HFFc6 (cell line): Measurements from ENCODE around the gene CCNT1. TPM values are rescaled to one million over a fixed set of nuclear protein-coding genes. Genes with fewer than 3 reads are reported as not detected.
"Not testable (repeated sequence)": the region's sequence is repeated elsewhere in the genome, so short reads cannot be mapped to it uniquely, and the experiment has no call there.

ENCODE experiments used
- DNase-seq: peaks from one replicate; pipeline ENCODE4 v3.0.0-alpha.2; 2018
- H3K27ac Mint-ChIP-seq: 2 replicates; pipeline ENCODE4 v1.8.0; 2020; ENCODE audit warnings: mild to moderate bottlenecking, mixed read lengths
- H3K27me3 Mint-ChIP-seq: 2 replicates; pipeline ENCODE4 v1.8.0; 2021; ENCODE audit warnings: mild to moderate bottlenecking, moderate library complexity, mixed read lengths; ENCODE audit not compliant: insufficient read depth
- H3K36me3 Mint-ChIP-seq: 2 replicates; pipeline ENCODE4 v1.8.0; 2021; ENCODE audit warnings: low read depth, mixed read lengths
- H3K4me1 Mint-ChIP-seq: 2 replicates; pipeline ENCODE4 v1.8.0; 2020; ENCODE audit warnings: low read depth, mixed read lengths
- H3K4me3 Mint-ChIP-seq: 2 replicates; pipeline ENCODE4 v1.8.0; 2020; ENCODE audit warnings: mild to moderate bottlenecking, moderate library complexity, mixed read lengths
- H3K9me3 Mint-ChIP-seq: 2 replicates; pipeline ENCODE4 v1.8.0; 2020; ENCODE audit warnings: mild to moderate bottlenecking, mixed read lengths
- CTCF ChIP-seq: fragments of 200-600 bp; sonication (generic); IDR thresholded peaks from 2 replicates; pipeline ENCODE4 v1.5.0; 2021; ENCODE audit warnings: antibody characterized with exemption, mild to moderate bottlenecking
- total RNA-seq, 6 experiments: library from RNA; stranded (reverse); fragmentation: NEBNext Ultra II Directional; extraction: Animal tissue kit (Norgen Biotek cat#: 25700); gene quantifications; 2 replicates in 1 of 6; 3 replicates in 5 of 6; pipeline ENCODE4 v1.2.3, GENCODE V29; 2021

Gene CCNT1
- total RNA-seq, 6 experiments from 2014 or later = 30.7 to 36.7 (median 31.3) TPM

- no peak for TF ChIP-seq CTCF
- Mint-ChIP-seq H3K27me3 (peaks cover 23% of the 10 kb centered on the region), H3K4me1 (peaks cover 6% of the 10 kb centered on the region), H3K9me3 (no peaks in the 10 kb centered on the region), H3K27ac (no peak overlapping the region), H3K36me3 (no peaks in the 10 kb centered on the region), H3K4me3 (no peak overlapping the region)
- DNase-seq = no peak
These were observed 12.3 kb upstream of the CCNT1 start for GRCh38 chr12:48728807-48729206.

GRCh38 chr12:48720737-48721136 lies 4.2 kb upstream of the CCNT1 start:
- H3K4me1 Mint-ChIP-seq = peaks cover 13% of the 10 kb centered on the region
- not testable (repeated sequence) for H3K4me3 Mint-ChIP-seq

GRCh38 chr12:48720171-48720570 lies 3.7 kb upstream of the CCNT1 start:
- not testable (repeated sequence) for DNase-seq

More at GRCh38 chr12:48720737-48721136, 4.2 kb upstream of the CCNT1 start:
- Mint-ChIP-seq H3K9me3 (peaks cover 21% of the 10 kb centered on the region), H3K36me3 (peaks cover 26% of the 10 kb centered on the region)
- DNase-seq, H3K27me3 Mint-ChIP-seq, H3K27ac Mint-ChIP-seq: not testable (repeated sequence)

DNA sequence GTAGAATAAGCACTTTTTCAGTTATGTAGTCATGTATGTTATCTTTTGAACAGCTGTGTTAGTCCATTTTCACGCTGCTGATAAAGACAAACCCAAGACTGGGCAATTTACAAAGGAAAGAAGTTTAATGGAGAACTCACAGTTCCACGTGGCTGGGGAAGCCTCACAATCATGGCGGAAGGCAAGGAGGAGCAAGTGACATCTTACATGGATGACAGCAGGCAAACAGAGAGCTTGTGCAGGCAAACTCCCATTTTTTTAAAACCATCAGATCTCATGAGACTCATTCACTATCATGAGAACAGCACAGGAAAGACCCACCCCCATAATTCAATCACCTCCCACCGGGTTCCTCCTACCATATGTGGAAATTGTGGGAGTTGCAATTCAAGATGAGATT lies 2.5 kb upstream of the CCNT1 start:
- Mint-ChIP-seq H3K9me3 (peaks cover 21% of the 10 kb centered on the region), H3K4me1 (peaks cover 30% of the 10 kb centered on the region), H3K36me3 (peaks cover 41% of the 10 kb centered on the region)
- H3K4me3 Mint-ChIP-seq, H3K27me3 Mint-ChIP-seq, H3K27ac Mint-ChIP-seq, DNase-seq: not testable (repeated sequence)

More at GRCh38 chr12:48720171-48720570, 3.7 kb upstream of the CCNT1 start:
- H3K27ac Mint-ChIP-seq, H3K4me3 Mint-ChIP-seq, H3K27me3 Mint-ChIP-seq: not testable (repeated sequence)
- Mint-ChIP-seq H3K4me1 (peaks cover 18% of the 10 kb centered on the region), H3K9me3 (peaks cover 21% of the 10 kb centered on the region), H3K36me3 (peaks cover 29% of the 10 kb centered on the region)

- TF ChIP-seq CTCF = no peak
- no peak for DNase-seq
- no peaks in the 10 kb centered on the region for H3K27me3 Mint-ChIP-seq
- H3K9me3 Mint-ChIP-seq = peaks cover 21% of the 10 kb centered on the region
- peaks cover 40% of the 10 kb centered on the region for H3K4me1 Mint-ChIP-seq
- peak overlapping the region; percentile 99 for H3K27ac Mint-ChIP-seq
- peaks cover 51% of the 10 kb centered on the region for H3K36me3 Mint-ChIP-seq
- peak overlapping the region; percentile 99 for H3K4me3 Mint-ChIP-seq
These were observed 767 bp upstream of the CCNT1 start for GRCh38 chr12:48717252-48717695.

GRCh38 chr12:48716168-48716492 lies 377 bp downstream of the CCNT1 start:
- H3K27me3 Mint-ChIP-seq = no peaks in the 10 kb centered on the region
- H3K9me3 Mint-ChIP-seq = peaks cover 15% of the 10 kb centered on the region
- TF ChIP-seq CTCF = no peak
- no peak for DNase-seq
- H3K4me3 Mint-ChIP-seq = peak overlapping the region; percentile 99
- peaks cover 49% of the 10 kb centered on the region for H3K36me3 Mint-ChIP-seq
- peak overlapping the region; percentile 99 for H3K27ac Mint-ChIP-seq
- peaks cover 40% of the 10 kb centered on the region for H3K4me1 Mint-ChIP-seq

- Mint-ChIP-seq H3K9me3 (no peaks in the 10 kb centered on the region), H3K27ac (no peak overlapping the region), H3K27me3 (no peaks in the 10 kb centered on the region), H3K36me3 (peaks cover 36% of the 10 kb centered on the region), H3K4me1 (peaks cover 36% of the 10 kb centered on the region), H3K4me3 (no peak overlapping the region)
- DNase-seq = no peak
- TF ChIP-seq CTCF = no peak
These were observed 4.3 kb downstream of the CCNT1 start for GRCh38 chr12:48712209-48712608.

DNA sequence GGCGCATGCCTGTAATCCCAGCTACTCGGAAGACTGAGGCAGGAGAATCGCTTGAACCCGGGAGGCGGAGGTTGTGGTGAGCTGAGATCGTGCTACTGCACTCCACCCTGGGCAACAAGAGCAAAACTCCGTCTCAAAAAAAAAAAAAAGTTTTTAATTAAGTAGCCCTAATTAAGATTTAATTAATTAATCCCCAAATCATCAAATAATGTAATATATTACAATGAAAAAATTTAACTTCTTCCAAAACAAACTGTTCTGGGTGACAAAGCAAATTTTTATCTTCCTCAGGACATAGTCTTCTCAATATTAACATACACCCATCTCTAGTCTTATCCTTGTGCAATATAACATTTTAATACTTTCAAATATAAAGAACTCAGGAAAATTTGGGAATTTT lies 17.7 kb downstream of the CCNT1 start:
- not testable (repeated sequence) for H3K27me3 Mint-ChIP-seq, H3K4me1 Mint-ChIP-seq, DNase-seq, H3K9me3 Mint-ChIP-seq, H3K27ac Mint-ChIP-seq, H3K4me3 Mint-ChIP-seq
- H3K36me3 Mint-ChIP-seq = peaks cover 28% of the 10 kb centered on the region
